Body of pancreas (tissue), 4 donors: ENCODE data around the gene AFDN. TPM values are rescaled to one million over a fixed set of nuclear protein-coding genes. Genes with fewer than 3 reads are reported as not detected.

ENCODE experiments used
- ATAC-seq: fragments of 150-250 bp; one replicate; pipeline ENCODE4 v1.9.1; 2016
- DNase-seq, 4 donors: peaks; one replicate each; pipeline ENCODE4 v3.0.0-alpha.2; 2019
- H3K27ac ChIP-seq, 4 donors: fragments of 200-600 bp; sonication (generic); 1 replicate in 3 of 4; 2 replicates in 1 of 4; pipeline versions ENCODE4 v1.5.1 to v1.6.1; 2016 to 2019; ENCODE audit warnings: mild to moderate bottlenecking in 1 of 4, mixed read lengths in 1 of 4, moderate library complexity in 1 of 4
- H3K27me3 ChIP-seq, 2 donors: fragments of 200-600 bp; sonication (generic); one replicate each; pipeline ENCODE4 v1.6.0; 2016; ENCODE audit warnings: mild to moderate bottlenecking in 1 of 2
- H3K36me3 ChIP-seq, 2 donors: fragments of 200-600 bp; sonication (generic); replicated peaks in 1 of 2; 2 replicates each; pipeline ENCODE4 v1.5.1; 2016; ENCODE audit warnings: low read depth in 2 of 2; ENCODE audit not compliant: insufficient read depth in 1 of 2
- H3K4me1 ChIP-seq: fragments of 200-600 bp; sonication (generic); one replicate; pipeline ENCODE4 v1.6.0; 2016
- H3K4me3 ChIP-seq, 2 donors: fragments of 200-600 bp; sonication (generic); 1 replicate in 1 of 2; 2 replicates in 1 of 2; pipeline ENCODE4 v1.5.1; 2016 to 2019
- H3K9me3 ChIP-seq, 3 donors: fragments of 200-600 bp; sonication (generic); 1 replicate in 2 of 3; 2 replicates in 1 of 3; pipeline ENCODE4 v1.5.1; 2016
- POLR2A ChIP-seq, 3 donors: fragments of 450-650 bp; IDR thresholded peaks; one replicate each; pipeline ENCODE4 v1.6.1; 2016; ENCODE audit warnings: antibody characterized with exemption in 3 of 3, mild to moderate bottlenecking in 2 of 3
- whole genome bisulfite sequencing, 2 donors: methylation state at CpG; one replicate each; pipeline ENCODE4 v1.1.5; 2017; 5-methylcytosine and 5-hydroxymethylcytosine counted together
- intact Hi-C: fragments of 100-400 bp; cut with DNase I; formaldehyde crosslinking; loops from one replicate; pipeline ENCODE4 v1.15.1; 2023
- total RNA-seq, 2 donors: library from RNA; depleted of rRNA; stranded (reverse); fragments of >200 nt; gene quantifications; one replicate each; pipeline ENCODE4 v1.1.0, GENCODE V29; 2016
- TF ChIP-seq, protein P1 (sequence below), 7 experiments: fragments of 450-650 bp in 4 of 7; fragments of 200-600 bp in 3 of 7; sonication (generic) in 3 of 7; IDR thresholded peaks; one replicate each; pipeline ENCODE4 v1.5.1; 2016 to 2019; ENCODE audit warnings: antibody characterized with exemption in 7 of 7

Gene AFDN
- total RNA-seq, 2 donors from 2014 or later, result 160 to 195 TPM

DNA sequence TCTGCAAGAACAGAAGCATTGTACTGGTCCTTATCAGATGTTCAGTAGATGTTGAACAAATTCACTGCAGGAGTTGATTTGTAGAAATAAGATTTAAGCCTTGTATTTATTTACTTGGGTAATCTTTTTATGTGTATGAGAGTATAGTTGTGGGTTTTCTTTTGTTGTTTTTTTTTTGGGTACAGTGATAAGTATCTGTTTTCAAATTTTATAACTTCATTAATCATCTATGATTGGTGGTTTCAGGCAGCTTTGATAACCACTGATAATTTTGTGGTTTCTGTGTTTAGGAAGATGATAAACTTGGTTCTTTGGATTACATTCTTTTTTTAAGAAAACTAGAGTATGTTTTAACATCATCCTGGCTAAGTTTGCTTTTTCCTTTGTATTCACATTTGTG is 2.8 kb downstream of the AFDN start:
- TF ChIP-seq POLR2A (IDR thresholded peaks at IDR 0.05), result no peak
- TF ChIP-seq, protein P1, sequence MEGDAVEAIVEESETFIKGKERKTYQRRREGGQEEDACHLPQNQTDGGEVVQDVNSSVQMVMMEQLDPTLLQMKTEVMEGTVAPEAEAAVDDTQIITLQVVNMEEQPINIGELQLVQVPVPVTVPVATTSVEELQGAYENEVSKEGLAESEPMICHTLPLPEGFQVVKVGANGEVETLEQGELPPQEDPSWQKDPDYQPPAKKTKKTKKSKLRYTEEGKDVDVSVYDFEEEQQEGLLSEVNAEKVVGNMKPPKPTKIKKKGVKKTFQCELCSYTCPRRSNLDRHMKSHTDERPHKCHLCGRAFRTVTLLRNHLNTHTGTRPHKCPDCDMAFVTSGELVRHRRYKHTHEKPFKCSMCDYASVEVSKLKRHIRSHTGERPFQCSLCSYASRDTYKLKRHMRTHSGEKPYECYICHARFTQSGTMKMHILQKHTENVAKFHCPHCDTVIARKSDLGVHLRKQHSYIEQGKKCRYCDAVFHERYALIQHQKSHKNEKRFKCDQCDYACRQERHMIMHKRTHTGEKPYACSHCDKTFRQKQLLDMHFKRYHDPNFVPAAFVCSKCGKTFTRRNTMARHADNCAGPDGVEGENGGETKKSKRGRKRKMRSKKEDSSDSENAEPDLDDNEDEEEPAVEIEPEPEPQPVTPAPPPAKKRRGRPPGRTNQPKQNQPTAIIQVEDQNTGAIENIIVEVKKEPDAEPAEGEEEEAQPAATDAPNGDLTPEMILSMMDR (IDR thresholded peaks at IDR 0.05), result no peak
- Histone ChIP-seq H3K4me1 (peaks cover 62% of the 10 kb centered on the region), H3K27me3 (no peaks in the 10 kb centered on the region), H3K36me3 (no peaks in the 10 kb centered on the region), H3K9me3 (no peaks in the 10 kb centered on the region), H3K4me3 (no peak overlapping the region), H3K27ac (peak overlapping the region in 3 of 4 donors; percentile 23 to 96 (median 58))
- DNase-seq, result no peak
- no peak for ATAC-seq
- intact Hi-C loops, result no loop called here

DNA sequence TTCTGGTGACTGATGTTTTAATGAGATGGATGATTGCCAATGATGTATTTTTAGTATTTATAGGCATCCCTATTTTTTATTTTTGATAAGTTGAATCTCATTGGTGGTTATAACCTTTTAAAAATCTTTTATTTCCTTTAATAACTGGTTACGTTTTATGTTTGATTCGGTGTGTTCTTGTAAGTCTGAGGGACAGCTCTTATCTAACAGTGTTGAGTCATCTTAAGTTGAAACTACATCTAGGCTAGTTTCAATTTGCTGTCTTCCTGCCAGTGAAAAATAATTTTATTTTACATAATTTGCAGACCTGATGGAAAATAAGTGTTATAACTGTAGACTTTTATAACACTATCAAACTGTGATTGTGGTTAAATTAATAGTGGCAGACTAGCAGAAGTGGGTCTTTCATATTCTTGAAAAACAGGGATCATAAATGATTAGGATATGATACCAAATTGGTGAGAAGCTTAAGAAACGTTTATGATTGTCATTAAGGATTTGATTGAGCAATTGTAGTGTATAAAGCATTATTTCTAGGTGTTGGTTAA is 4.6 kb downstream of the AFDN start:
- Histone ChIP-seq H3K4me1 (peaks cover 67% of the 10 kb centered on the region), H3K36me3 (no peaks in the 10 kb centered on the region), H3K4me3 (no peak overlapping the region), H3K27me3 (no peaks in the 10 kb centered on the region), H3K9me3 (no peaks in the 10 kb centered on the region), H3K27ac (peak overlapping the region; percentile 58 to 87 (median 79))
- intact Hi-C loops, result no loop called here
- ATAC-seq, result no peak
- DNase-seq, result no peak
- 17 to 20% methylated on average over 3 of the region's 3 CpGs for WGBS, 2 donors
- TF ChIP-seq, protein P1 (IDR thresholded peaks at IDR 0.05), result no peak
- no peak for TF ChIP-seq POLR2A (IDR thresholded peaks at IDR 0.05)

DNA sequence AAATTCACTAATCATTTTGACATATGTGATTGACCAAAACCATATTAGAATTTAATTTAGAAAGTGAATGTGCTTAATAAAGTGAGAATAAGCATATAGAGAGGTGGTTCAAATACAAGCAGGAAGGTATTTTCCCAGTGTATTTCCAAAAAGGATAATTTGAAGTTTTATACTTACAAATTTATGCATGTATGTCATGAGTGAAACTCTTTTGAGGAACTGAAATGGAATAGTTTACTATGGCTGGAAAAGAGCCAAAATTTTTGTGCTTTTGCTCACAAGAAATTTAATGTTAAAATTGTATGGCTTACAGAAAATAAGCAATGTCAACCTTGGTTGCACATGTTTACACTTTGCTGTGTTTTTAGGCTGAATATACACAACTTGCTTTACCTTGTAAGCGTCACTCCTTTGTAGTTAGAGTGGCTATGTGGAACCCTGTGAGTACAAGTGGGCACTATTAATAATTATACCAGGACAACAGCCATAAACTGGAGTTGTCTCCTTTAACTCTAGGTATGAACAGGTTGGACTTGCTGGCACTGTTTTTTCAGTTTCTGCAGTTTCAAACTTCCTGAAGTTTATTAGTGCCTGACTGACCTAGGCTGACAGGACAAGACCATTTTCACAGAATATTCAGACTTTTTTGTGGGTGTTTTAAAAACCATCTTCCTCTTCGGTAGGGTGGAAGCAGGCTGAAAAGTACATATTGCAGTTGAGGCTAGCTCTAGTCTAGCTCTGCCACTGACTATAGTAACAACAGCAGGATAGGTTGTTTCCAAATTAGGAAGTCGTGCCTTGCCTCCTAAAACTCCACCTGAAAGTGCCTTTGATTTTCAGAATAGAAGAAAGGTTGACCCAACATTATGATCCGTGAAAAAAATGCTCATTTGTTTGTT is 6.0 kb downstream of the AFDN start:
- Histone ChIP-seq H3K36me3 (no peaks in the 10 kb centered on the region), H3K4me3 (no peak overlapping the region), H3K9me3 (no peaks in the 10 kb centered on the region), H3K27me3 (no peaks in the 10 kb centered on the region), H3K4me1 (peaks cover 67% of the 10 kb centered on the region), H3K27ac (peak overlapping the region; percentile 74 to 87 (median 80))
- DNase-seq (peak in 2 of 4 donors; percentile 26 to 34), ATAC-seq (peak; percentile 75)
- TF ChIP-seq POLR2A (IDR thresholded peaks at IDR 0.05), result peak in 2 of 3 donors; percentile 14 to 17
- TF ChIP-seq, protein P1 (IDR thresholded peaks at IDR 0.05), result no peak
- WGBS, 2 donors, result 9 to 10% methylated on average over 4 of the region's 4 CpGs
- intact Hi-C loops, result no loop called here

DNA sequence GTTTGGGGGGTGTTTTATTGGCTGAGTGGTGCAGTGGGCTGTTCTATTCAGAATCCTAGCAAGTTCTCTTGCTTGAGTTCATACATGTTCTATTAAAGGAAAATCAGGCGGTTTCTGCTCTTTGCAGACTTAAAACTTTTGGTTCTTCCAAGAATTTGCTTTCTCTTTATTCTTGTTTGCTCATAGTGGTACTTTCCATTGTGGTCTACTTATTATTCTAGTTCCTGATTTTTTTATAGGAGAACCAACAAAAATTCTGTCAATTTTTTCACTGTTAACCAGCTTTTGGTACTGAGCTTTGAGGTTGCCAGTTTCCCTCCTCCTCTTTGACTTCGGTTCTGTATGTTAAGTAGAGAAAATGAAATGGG is 6.7 kb downstream of the AFDN start:
- DNase-seq, result no peak
- TF ChIP-seq POLR2A (IDR thresholded peaks at IDR 0.05), result no peak
- TF ChIP-seq, protein P1 (IDR thresholded peaks at IDR 0.05), result no peak
- Histone ChIP-seq H3K27ac (peak overlapping the region; percentile 74 to 87 (median 80)), H3K4me1 (peaks cover 67% of the 10 kb centered on the region), H3K27me3 (no peaks in the 10 kb centered on the region), H3K9me3 (no peaks in the 10 kb centered on the region), H3K36me3 (no peaks in the 10 kb centered on the region), H3K4me3 (no peak overlapping the region)
- peak; percentile 23 for ATAC-seq
- intact Hi-C loops, result no loop called here
- 21 to 25% methylated on average over 2 of the region's 2 CpGs for WGBS, 2 donors
